Thyroid gland (tissue), 4 donors: ENCODE data around the gene TRIM6. TPM values are rescaled to one million over a fixed set of nuclear protein-coding genes. Genes with fewer than 3 reads are reported as not detected.

Experiments
- DNase-seq, 2 donors: peaks; one replicate each; pipeline ENCODE4 v3.0.0-alpha.2; 2019
- H3K27ac ChIP-seq, 3 donors: fragments of 200-600 bp; sonication (generic); 1 replicate in 2 of 3; 2 replicates in 1 of 3; pipeline ENCODE4 v1.5.1; 2016 to 2019; ENCODE audit warnings: mild to moderate bottlenecking in 1 of 3, moderate library complexity in 1 of 3
- H3K27me3 ChIP-seq: fragments of 200-600 bp; sonication (generic); one replicate; pipeline ENCODE4 v1.5.1; 2019
- H3K36me3 ChIP-seq, 2 donors: fragments of 200-600 bp; sonication (generic); one replicate each; pipeline ENCODE4 v1.5.1; 2016 to 2019
- H3K4me1 ChIP-seq, 2 donors: fragments of 200-600 bp; sonication (generic); one replicate each; pipeline ENCODE4 v1.5.1; 2017 to 2019
- H3K4me3 ChIP-seq, 3 donors: fragments of 200-600 bp; sonication (generic); replicated peaks in 1 of 3; 1 replicate in 2 of 3; 2 replicates in 1 of 3; pipeline ENCODE4 v1.5.1; 2016; ENCODE audit warnings: mild to moderate bottlenecking in 1 of 3
- H3K9me3 ChIP-seq: fragments of 200-600 bp; sonication (generic); one replicate; pipeline ENCODE4 v1.5.1; 2017
- POLR2A ChIP-seq, 2 donors: fragments of 450-650 bp; IDR thresholded peaks; one replicate each; pipeline ENCODE4 v1.6.1; 2017; ENCODE audit warnings: antibody characterized with exemption in 2 of 2, mild to moderate bottlenecking in 2 of 2, moderate library complexity in 1 of 2
- WGBS, 2 donors: methylation state at CpG; one replicate each; pipeline ENCODE4 v1.1.5; 2017; 5-methylcytosine and 5-hydroxymethylcytosine counted together
- intact Hi-C: fragments of 100-400 bp; cut with DNase I; formaldehyde crosslinking; loops from one replicate; pipeline ENCODE4 v1.15.1; 2023
- total RNA-seq, 4 donors: library from RNA; depleted of rRNA; stranded (reverse); fragments of >200 nt; gene quantifications; one replicate each; pipeline ENCODE4 v1.2.3, GENCODE V29; 2016
- TF ChIP-seq, protein P1 (sequence below), 6 experiments: fragments of 200-600 bp in 3 of 6; fragments of 450-650 bp in 3 of 6; sonication (generic) in 3 of 6; IDR thresholded peaks; one replicate each; pipeline ENCODE4 v1.5.1; 2016 to 2019; ENCODE audit warnings: antibody characterized with exemption in 6 of 6, mild to moderate bottlenecking in 2 of 6, inconsistent platforms in 1 of 6, moderate library complexity in 1 of 6

TRIM6 gene
- total RNA-seq, 4 donors from 2014 or later = 7.1 to 9.6 (median 9.2) TPM

DNA sequence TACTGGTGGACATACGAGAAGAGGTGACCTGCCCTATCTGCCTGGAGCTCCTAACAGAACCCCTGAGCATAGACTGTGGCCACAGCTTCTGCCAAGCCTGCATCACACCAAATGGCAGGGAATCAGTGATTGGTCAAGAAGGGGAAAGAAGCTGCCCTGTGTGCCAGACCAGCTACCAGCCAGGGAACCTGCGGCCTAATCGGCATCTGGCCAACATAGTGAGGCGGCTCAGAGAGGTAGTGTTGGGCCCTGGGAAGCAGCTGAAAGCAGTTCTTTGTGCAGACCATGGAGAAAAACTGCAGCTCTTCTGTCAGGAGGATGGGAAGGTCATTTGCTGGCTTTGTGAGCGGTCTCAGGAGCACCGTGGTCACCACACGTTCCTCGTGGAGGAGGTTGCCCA is 6.9 kb downstream of the TRIM6 start:
- TF ChIP-seq, protein P1, sequence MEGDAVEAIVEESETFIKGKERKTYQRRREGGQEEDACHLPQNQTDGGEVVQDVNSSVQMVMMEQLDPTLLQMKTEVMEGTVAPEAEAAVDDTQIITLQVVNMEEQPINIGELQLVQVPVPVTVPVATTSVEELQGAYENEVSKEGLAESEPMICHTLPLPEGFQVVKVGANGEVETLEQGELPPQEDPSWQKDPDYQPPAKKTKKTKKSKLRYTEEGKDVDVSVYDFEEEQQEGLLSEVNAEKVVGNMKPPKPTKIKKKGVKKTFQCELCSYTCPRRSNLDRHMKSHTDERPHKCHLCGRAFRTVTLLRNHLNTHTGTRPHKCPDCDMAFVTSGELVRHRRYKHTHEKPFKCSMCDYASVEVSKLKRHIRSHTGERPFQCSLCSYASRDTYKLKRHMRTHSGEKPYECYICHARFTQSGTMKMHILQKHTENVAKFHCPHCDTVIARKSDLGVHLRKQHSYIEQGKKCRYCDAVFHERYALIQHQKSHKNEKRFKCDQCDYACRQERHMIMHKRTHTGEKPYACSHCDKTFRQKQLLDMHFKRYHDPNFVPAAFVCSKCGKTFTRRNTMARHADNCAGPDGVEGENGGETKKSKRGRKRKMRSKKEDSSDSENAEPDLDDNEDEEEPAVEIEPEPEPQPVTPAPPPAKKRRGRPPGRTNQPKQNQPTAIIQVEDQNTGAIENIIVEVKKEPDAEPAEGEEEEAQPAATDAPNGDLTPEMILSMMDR (IDR thresholded peaks at IDR 0.05) = no peak
- no peak for TF ChIP-seq POLR2A (IDR thresholded peaks at IDR 0.05)
- Histone ChIP-seq H3K36me3 (no peaks in the 10 kb centered on the region), H3K27ac (no peak overlapping the region), H3K9me3 (no peaks in the 10 kb centered on the region), H3K27me3 (no peaks in the 10 kb centered on the region), H3K4me1 (peaks cover 1 to 10% of the 10 kb centered on the region in 2 donors), H3K4me3 (no peak overlapping the region)
- 94% methylated on average over 8 of the region's 8 CpGs for WGBS, 2 donors
- no peak for DNase-seq
- intact Hi-C loops = no loop called here

- peaks cover 0 to 9% of the 10 kb centered on the region in 2 donors for H3K4me1 ChIP-seq
- H3K27ac ChIP-seq = no peak overlapping the region
- TF ChIP-seq, protein P1 (IDR thresholded peaks at IDR 0.05) = no peak
- no peak for TF ChIP-seq POLR2A (IDR thresholded peaks at IDR 0.05)
- no peaks in the 10 kb centered on the region for H3K27me3 ChIP-seq
- 83 to 84% methylated on average over 4 of the region's 4 CpGs for WGBS, 2 donors
- H3K36me3 ChIP-seq = no peaks in the 10 kb centered on the region
- H3K4me3 ChIP-seq = no peak overlapping the region
- DNase-seq = no peak
- intact Hi-C loops = no loop called here
- H3K9me3 ChIP-seq = no peaks in the 10 kb centered on the region
Measured at GRCh38 chr11:5604896-5605295, 8.5 kb downstream of the TRIM6 start.

- no peaks in the 10 kb centered on the region for H3K27me3 ChIP-seq
- H3K4me3 ChIP-seq = no peak overlapping the region
- WGBS, 2 donors = 80 to 83% methylated on average over 5 of the region's 5 CpGs
- H3K4me1 ChIP-seq = no peaks in the 10 kb centered on the region
- TF ChIP-seq, protein P1 (IDR thresholded peaks at IDR 0.05) = no peak
- no peak for TF ChIP-seq POLR2A (IDR thresholded peaks at IDR 0.05)
- intact Hi-C loops = no loop called here
- no peak overlapping the region for H3K27ac ChIP-seq
- no peaks in the 10 kb centered on the region for H3K9me3 ChIP-seq
- H3K36me3 ChIP-seq = no peaks in the 10 kb centered on the region
- DNase-seq = no peak
Measured at GRCh38 chr11:5605849-5606248, 9.4 kb downstream of the TRIM6 start.

DNA sequence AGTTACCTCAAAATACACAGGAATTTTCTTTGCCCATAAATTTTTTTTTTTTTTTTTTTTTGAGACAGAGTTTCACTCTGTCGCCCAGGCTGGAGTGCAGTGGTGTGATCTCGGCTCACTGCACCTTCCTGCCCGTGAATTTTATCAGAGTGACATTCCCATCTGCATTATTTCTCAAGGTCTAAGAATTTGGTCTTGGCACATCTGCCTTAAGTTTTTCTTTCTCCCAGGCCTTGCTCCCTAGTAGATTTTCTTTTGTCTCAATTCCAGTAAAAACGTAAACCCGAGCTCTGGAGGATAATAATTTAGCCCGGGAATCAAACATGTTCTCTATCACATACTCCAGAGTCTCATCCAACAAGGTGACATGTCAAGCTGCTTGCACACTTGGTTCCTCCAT is 12.4 kb downstream of the TRIM6 start:
- intact Hi-C loops = no loop called here
- Histone ChIP-seq H3K27ac (no peak overlapping the region), H3K36me3 (no peaks in the 10 kb centered on the region), H3K27me3 (no peaks in the 10 kb centered on the region), H3K4me1 (no peaks in the 10 kb centered on the region), H3K9me3 (no peaks in the 10 kb centered on the region), H3K4me3 (no peak overlapping the region)
- TF ChIP-seq, protein P1 (IDR thresholded peaks at IDR 0.05) = no peak
- TF ChIP-seq POLR2A (IDR thresholded peaks at IDR 0.05) = no peak
- WGBS, 2 donors = 83 to 84% methylated on average over 6 of the region's 6 CpGs
- no peak for DNase-seq

DNA sequence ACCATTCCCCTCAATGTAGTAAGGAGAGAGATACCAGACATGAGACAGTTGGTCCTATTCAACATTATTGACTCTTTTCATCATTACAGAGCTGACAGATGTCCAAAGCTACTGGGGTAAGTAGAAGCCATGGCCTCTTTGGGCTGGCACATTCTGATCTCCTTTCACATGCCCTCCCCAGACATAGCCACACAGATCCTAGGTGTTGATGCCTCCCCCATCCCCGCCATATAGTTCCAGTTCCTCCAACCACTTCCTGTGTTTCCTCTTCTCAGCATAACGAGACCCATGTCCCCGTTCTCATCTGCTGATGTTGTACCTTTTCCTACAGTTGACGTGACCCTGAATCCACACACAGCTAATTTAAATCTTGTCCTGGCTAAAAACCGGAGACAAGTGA is 14.0 kb downstream of the TRIM6 start:
- Histone ChIP-seq H3K4me1 (no peaks in the 10 kb centered on the region), H3K27ac (no peak overlapping the region), H3K36me3 (no peaks in the 10 kb centered on the region), H3K27me3 (no peaks in the 10 kb centered on the region), H3K9me3 (no peaks in the 10 kb centered on the region), H3K4me3 (no peak overlapping the region)
- DNase-seq = no peak
- 88 to 89% methylated on average over 5 of the region's 5 CpGs for WGBS, 2 donors
- no peak for TF ChIP-seq POLR2A (IDR thresholded peaks at IDR 0.05)
- TF ChIP-seq, protein P1 (IDR thresholded peaks at IDR 0.05) = no peak
- intact Hi-C loops = no loop called here
